PC-9 (cell line): ENCODE data around the gene NCOR2. TPM values are rescaled to one million over a fixed set of nuclear protein-coding genes. Genes with fewer than 3 reads are reported as not detected.

Experiments
- BruUV-seq: library from RNA; stranded (reverse); fragments of 400-500 nt; replicated peaks from 2 replicates; lab custom pipeline; 2021; lab: Mats Ljungman, UMichigan
- CTCF ChIA-PET: fragments of 300-600 bp; sonication (Branson Sonifier 250); formaldehyde crosslinking; loops from one replicate; lab custom pipeline; 2022; ENCODE audit warnings: antibody characterized with exemption; lab: Charles Lee
- POLR2A ChIA-PET: fragments of 300-600 bp; sonication (Branson Sonifier 250); formaldehyde crosslinking; loops from one replicate; lab custom pipeline; 2022; ENCODE audit warnings: antibody characterized with exemption; ENCODE audit not compliant: unreplicated experiment; lab: Charles Lee
- DNase-seq, 2 experiments: peaks; one replicate each; pipeline versions ENCODE4 v3.0.0 to v3.0.0-alpha.2; 2015 to 2022; ENCODE audit warnings: mixed read lengths in 1 of 2
- H2AFZ ChIP-seq: fragments of 200-600 bp; sonication (generic); 2 replicates; pipeline ENCODE4 v1.8.1; 2017; ENCODE audit warnings: antibody characterized with exemption
- H3F3A ChIP-seq: fragments of 200-600 bp; sonication (generic); 2 replicates; pipeline ENCODE4 v1.8.1; 2017; ENCODE audit warnings: antibody characterized with exemption, mild to moderate bottlenecking, low read depth; ENCODE audit not compliant: insufficient read depth
- H3K27ac ChIP-seq: fragments of 200-600 bp; sonication (generic); 2 replicates; pipeline ENCODE4 v1.6.1; 2016; ENCODE audit warnings: mixed run types
- H3K27me3 ChIP-seq: fragments of 200-600 bp; sonication (generic); 2 replicates; pipeline ENCODE4 v1.6.1; 2016; ENCODE audit warnings: low read depth, mixed run types; ENCODE audit not compliant: insufficient read depth
- H3K36me3 ChIP-seq: fragments of 200-600 bp; sonication (generic); 2 replicates; pipeline ENCODE4 v1.6.1; 2016; ENCODE audit warnings: low read depth, mixed run types
- H3K4me1 ChIP-seq: fragments of 200-600 bp; sonication (generic); replicated peaks from 2 replicates; pipeline ENCODE4 v1.6.1; 2016; ENCODE audit warnings: mixed run types; ENCODE audit not compliant: insufficient read depth
- H3K4me2 ChIP-seq: fragments of 200-600 bp; sonication (generic); 2 replicates; pipeline ENCODE4 v1.6.1; 2017; ENCODE audit warnings: mixed run types
- H3K4me3 ChIP-seq: fragments of 200-600 bp; sonication (generic); 2 replicates; pipeline ENCODE4 v1.6.1; 2016; ENCODE audit warnings: mixed run types
- H3K79me2 ChIP-seq: fragments of 200-600 bp; sonication (generic); 2 replicates; pipeline ENCODE4 v1.6.1; 2017; ENCODE audit warnings: low read depth, mixed run types
- H3K9me2 ChIP-seq: fragments of 200-600 bp; sonication (generic); 2 replicates; pipeline ENCODE4 v1.8.1; 2017; ENCODE audit warnings: mild to moderate bottlenecking; ENCODE audit not compliant: insufficient read depth
- H3K9me3 ChIP-seq: fragments of 200-600 bp; sonication (generic); 2 replicates; pipeline ENCODE4 v1.8.1; 2016; ENCODE audit warnings: low read depth; ENCODE audit not compliant: insufficient read depth
- H4K20me1 ChIP-seq: fragments of 200-600 bp; sonication (generic); 2 replicates; pipeline ENCODE4 v1.8.1; 2017; ENCODE audit not compliant: insufficient read depth
- EZH2 ChIP-seq: fragments of 200-600 bp; sonication (generic); IDR thresholded peaks from 2 replicates; pipeline ENCODE4 v1.8.0; 2017; ENCODE audit warnings: antibody characterized with exemption, low read depth
- intact Hi-C: fragments of 100-400 bp; cut with micrococcal nuclease; formaldehyde crosslinking; loops from one replicate; pipeline ENCODE4 v1.10.0; 2022; ENCODE audit not compliant: unreplicated experiment
- total RNA-seq: library from RNA; stranded (reverse); gene quantifications from 2 replicates; pipeline ENCODE4 v1.2.3, GENCODE V29; 2021
- TF ChIP-seq, protein P1 (sequence below): fragments of 200-600 bp; sonication (generic); conservative IDR thresholded peaks from 2 replicates; pipeline ENCODE4 v1.6.1; 2017; ENCODE audit warnings: mixed run types, antibody characterized with exemption, mild to moderate bottlenecking, moderate library complexity

NCOR2 gene
- total RNA-seq, 1 experiment from 2014 or later = 319 TPM

DNA sequence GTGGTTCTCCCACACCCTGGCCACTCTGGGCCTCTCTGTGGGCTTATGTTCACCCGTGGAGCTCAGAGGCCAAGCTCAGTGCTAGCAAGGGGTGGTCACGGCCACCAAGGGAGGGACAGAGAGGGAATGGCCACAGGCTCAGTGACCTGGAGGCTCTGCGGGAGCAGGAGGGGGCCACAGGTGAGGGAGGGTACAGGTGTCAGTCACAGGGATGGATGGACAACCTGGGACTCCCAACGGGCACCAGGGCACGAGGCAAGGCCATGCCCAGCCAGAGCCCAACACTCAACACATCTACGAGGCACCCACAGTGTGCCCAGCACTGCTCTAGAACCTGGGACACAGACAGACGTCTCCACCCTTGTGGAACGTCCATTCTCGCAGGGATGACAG lies 11.3 kb downstream of the NCOR2 start:
- Histone ChIP-seq H3K9me3 (no peaks in the 10 kb centered on the region), H3K4me1 (peaks cover 20% of the 10 kb centered on the region), H3F3A (peaks cover 19% of the 10 kb centered on the region), H3K27ac (no peak overlapping the region), H3K9me2 (no peaks in the 10 kb centered on the region), H3K27me3 (no peaks in the 10 kb centered on the region), H3K79me2 (peaks cover 100% of the 10 kb centered on the region), H3K4me3 (no peak overlapping the region), H4K20me1 (peaks cover 97% of the 10 kb centered on the region), H3K36me3 (no peaks in the 10 kb centered on the region), H2AFZ (no peak overlapping the region), H3K4me2 (no peak overlapping the region)
- ChIA-PET POLR2A (no interaction called here), CTCF (no interaction called here)
- BruUV-seq = no TSS peak
- no peak for DNase-seq
- intact Hi-C loops = no loop called here
- TF ChIP-seq, protein P1, sequence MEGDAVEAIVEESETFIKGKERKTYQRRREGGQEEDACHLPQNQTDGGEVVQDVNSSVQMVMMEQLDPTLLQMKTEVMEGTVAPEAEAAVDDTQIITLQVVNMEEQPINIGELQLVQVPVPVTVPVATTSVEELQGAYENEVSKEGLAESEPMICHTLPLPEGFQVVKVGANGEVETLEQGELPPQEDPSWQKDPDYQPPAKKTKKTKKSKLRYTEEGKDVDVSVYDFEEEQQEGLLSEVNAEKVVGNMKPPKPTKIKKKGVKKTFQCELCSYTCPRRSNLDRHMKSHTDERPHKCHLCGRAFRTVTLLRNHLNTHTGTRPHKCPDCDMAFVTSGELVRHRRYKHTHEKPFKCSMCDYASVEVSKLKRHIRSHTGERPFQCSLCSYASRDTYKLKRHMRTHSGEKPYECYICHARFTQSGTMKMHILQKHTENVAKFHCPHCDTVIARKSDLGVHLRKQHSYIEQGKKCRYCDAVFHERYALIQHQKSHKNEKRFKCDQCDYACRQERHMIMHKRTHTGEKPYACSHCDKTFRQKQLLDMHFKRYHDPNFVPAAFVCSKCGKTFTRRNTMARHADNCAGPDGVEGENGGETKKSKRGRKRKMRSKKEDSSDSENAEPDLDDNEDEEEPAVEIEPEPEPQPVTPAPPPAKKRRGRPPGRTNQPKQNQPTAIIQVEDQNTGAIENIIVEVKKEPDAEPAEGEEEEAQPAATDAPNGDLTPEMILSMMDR = no peak
- no peak for TF ChIP-seq EZH2

DNA sequence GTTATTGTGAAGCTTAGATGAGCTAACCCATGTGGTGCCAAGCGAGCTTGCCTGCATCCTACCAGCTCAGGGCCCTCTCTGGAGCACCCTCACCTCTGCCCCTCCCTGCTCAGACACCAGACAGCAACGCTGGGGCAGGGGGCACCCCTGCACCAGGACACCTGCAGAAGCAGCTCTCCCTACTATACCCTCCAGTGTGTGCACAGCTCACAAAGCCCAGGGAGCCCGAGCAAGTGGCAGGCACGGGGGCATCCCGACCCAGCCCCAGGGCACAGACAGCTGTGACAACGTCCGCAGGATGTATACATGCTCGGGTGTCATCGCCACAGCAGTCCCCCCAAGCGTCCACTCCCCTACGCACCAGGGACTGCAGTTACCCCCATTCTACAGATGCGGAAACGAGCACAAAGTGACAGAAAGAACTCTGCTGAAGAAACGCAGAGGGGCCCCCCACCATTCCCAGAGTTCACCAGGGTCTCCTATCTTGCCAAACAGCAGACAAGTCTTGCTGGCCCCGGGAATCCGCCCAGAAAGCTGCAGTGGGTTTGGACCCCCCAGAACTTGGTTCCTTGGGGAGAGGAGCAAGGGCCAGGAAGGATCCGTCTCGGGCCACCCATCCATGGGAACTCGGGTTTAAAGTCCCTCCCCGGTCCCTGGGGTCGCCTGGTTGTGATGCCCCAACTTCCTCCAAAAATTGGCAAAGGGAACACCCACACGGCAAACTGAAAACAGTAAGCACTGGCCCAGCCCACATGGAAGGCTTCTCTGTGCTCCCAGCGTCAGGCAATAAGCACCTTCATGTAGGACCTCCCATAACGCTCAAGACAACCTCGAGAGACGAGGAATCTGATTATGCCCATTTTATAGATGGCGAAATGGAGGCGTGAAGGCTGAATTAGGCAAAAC lies 12.0 kb downstream of the NCOR2 start:
- no peak overlapping the region for H3K27ac ChIP-seq
- H3F3A ChIP-seq = peaks cover 19% of the 10 kb centered on the region
- H3K9me2 ChIP-seq = no peaks in the 10 kb centered on the region
- BruUV-seq = no TSS peak
- CTCF ChIA-PET = no interaction called here
- no peak overlapping the region for H2AFZ ChIP-seq
- no peaks in the 10 kb centered on the region for H3K27me3 ChIP-seq
- no peak overlapping the region for H3K4me3 ChIP-seq
- H4K20me1 ChIP-seq = peaks cover 97% of the 10 kb centered on the region
- POLR2A ChIA-PET = no interaction called here
- TF ChIP-seq, protein P1 = no peak
- TF ChIP-seq EZH2 = no peak
- intact Hi-C loops = no loop called here
- peaks cover 26% of the 10 kb centered on the region for H3K4me1 ChIP-seq
- H3K79me2 ChIP-seq = peaks cover 100% of the 10 kb centered on the region
- H3K36me3 ChIP-seq = no peaks in the 10 kb centered on the region
- no peak for DNase-seq
- no peaks in the 10 kb centered on the region for H3K9me3 ChIP-seq
- no peak overlapping the region for H3K4me2 ChIP-seq

DNA sequence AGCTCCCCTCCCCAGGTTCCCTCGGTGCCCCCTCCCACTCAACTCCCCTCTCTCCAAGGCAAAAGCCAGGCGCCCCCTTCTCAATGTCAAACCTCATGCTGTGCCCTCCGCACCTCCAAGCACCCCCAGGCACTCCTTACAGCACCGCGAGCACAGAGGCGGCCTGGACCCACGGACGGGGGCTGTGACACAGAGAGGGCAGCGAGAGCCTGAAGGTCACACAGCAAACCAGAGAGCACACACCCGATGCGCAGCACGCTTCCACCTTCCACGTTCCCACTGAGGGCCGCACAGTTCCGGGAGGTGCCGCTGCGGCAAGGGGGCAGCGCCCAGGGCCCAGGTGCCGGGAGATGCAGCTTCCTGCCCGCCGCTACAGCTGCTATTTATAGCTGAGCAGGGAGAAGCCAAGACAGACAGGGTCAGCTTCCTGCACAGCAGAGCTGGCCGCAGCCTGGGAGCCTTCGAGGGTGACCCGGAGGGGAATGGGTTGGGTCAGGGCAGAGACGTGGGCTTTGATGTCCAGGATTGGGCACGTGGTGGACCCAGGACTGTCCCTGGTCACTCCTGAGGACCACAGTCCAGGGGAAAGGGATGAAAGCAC lies 12.9 kb downstream of the NCOR2 start:
- H3K4me2 ChIP-seq = no peak overlapping the region
- CTCF ChIA-PET = no interaction called here
- no peak overlapping the region for H3K4me3 ChIP-seq

More for the DNA sequence above, 12.9 kb downstream of the NCOR2 start:
- Histone ChIP-seq H3K9me3 (no peaks in the 10 kb centered on the region), H3K27ac (no peak overlapping the region), H2AFZ (no peak overlapping the region), H3K36me3 (no peaks in the 10 kb centered on the region), H3F3A (peaks cover 13% of the 10 kb centered on the region), H4K20me1 (peaks cover 97% of the 10 kb centered on the region), H3K27me3 (no peaks in the 10 kb centered on the region), H3K9me2 (no peaks in the 10 kb centered on the region), H3K79me2 (peaks cover 100% of the 10 kb centered on the region), H3K4me1 (peaks cover 31% of the 10 kb centered on the region)
- no TSS peak for BruUV-seq
- intact Hi-C loops = no loop called here
- DNase-seq = no peak
- POLR2A ChIA-PET = no interaction called here
- TF ChIP-seq, protein P1 = no peak
- TF ChIP-seq EZH2 = no peak
